Retinal pigment epithelial cell (primary cell): ENCODE results near the gene C12orf50.

Experiments
- DNase-seq: peaks from one replicate; pipeline ENCODE4 v3.0.0-alpha.2; 2010; ENCODE audit warnings: low read depth
- H3K4me3 ChIP-seq: 2 replicates; pipeline ENCODE4 v1.5.1; 2011; ENCODE audit warnings: mild to moderate bottlenecking, low read length, control low read depth, moderate library complexity
- CTCF ChIP-seq: conservative IDR thresholded peaks from 2 replicates; pipeline ENCODE4 v1.5.1; 2011; ENCODE audit warnings: low read depth, low read length, control low read depth, inconsistent platforms

Gene C12orf50

GRCh38 chr12:88026196-88026595 lies 3.0 kb downstream of the C12orf50 start:
- no peak overlapping the region for H3K4me3 ChIP-seq
- DNase-seq = no peak
- TF ChIP-seq CTCF = no peak

GRCh38 chr12:88017964-88018363 lies 11.2 kb downstream of the C12orf50 start:
- no peak overlapping the region for H3K4me3 ChIP-seq
- DNase-seq = no peak
- no peak for TF ChIP-seq CTCF

GRCh38 chr12:88015825-88016224 lies 13.4 kb downstream of the C12orf50 start:
- no peak overlapping the region for H3K4me3 ChIP-seq
- no peak for DNase-seq
- TF ChIP-seq CTCF = no peak

GRCh38 chr12:88011755-88012154 lies 17.4 kb downstream of the C12orf50 start:
- DNase-seq = no peak
- H3K4me3 ChIP-seq = no peak overlapping the region
- TF ChIP-seq CTCF = no peak

GRCh38 chr12:88006351-88006750 lies 22.9 kb downstream of the C12orf50 start:
- TF ChIP-seq CTCF = no peak
- DNase-seq = no peak
- H3K4me3 ChIP-seq = no peak overlapping the region

GRCh38 chr12:88001327-88001726 lies 27.9 kb downstream of the C12orf50 start:
- no peak for TF ChIP-seq CTCF
- no peak overlapping the region for H3K4me3 ChIP-seq
- DNase-seq = no peak

GRCh38 chr12:87995581-87996178 lies 33.5 kb downstream of the C12orf50 start:
- no peak overlapping the region for H3K4me3 ChIP-seq
- DNase-seq = peak; percentile 21
- TF ChIP-seq CTCF = peak; percentile 84
